Testis (tissue), 3 donors: Measurements from ENCODE around the gene AIPL1. TPM values are rescaled to one million over a fixed set of nuclear protein-coding genes. Genes with fewer than 3 reads are reported as not detected.

Source experiments
- DNase-seq: peaks from one replicate; pipeline ENCODE4 v3.0.0-alpha.2; 2019
- H3K27ac ChIP-seq, 2 donors: fragments of 200-600 bp; sonication (generic); one replicate each; pipeline ENCODE4 v1.5.1; 2019
- H3K27me3 ChIP-seq: fragments of 200-600 bp; sonication (generic); one replicate; pipeline ENCODE4 v1.5.1; 2019
- H3K36me3 ChIP-seq: fragments of 200-600 bp; sonication (generic); one replicate; pipeline ENCODE4 v1.5.1; 2017; ENCODE audit warnings: low read depth; ENCODE audit errors: missing control alignments
- H3K4me1 ChIP-seq: fragments of 200-600 bp; sonication (generic); one replicate; pipeline ENCODE4 v1.5.1; 2019
- H3K4me3 ChIP-seq, 2 donors: fragments of 200-600 bp; sonication (generic); one replicate each; pipeline ENCODE4 v1.5.1; 2017 to 2019
- H3K9me3 ChIP-seq: fragments of 200-600 bp; sonication (generic); one replicate; pipeline ENCODE4 v1.5.1; 2017
- CTCF ChIP-seq, 3 experiments: fragments of 450-650 bp in 2 of 3; fragments of 200-600 bp in 1 of 3; sonication (generic) in 1 of 3; IDR thresholded peaks; one replicate each; pipeline ENCODE4 v1.5.1; 2016 to 2019; ENCODE audit warnings: antibody characterized with exemption in 3 of 3, mild to moderate bottlenecking in 2 of 3, moderate library complexity in 1 of 3
- POLR2A ChIP-seq: fragments of 450-650 bp; IDR thresholded peaks from one replicate; pipeline ENCODE4 v1.6.1; 2017; ENCODE audit warnings: antibody characterized with exemption, mild to moderate bottlenecking, moderate library complexity
- WGBS, 2 donors: methylation state at CpG; one replicate each; pipeline ENCODE4 v1.1.5; 2018; 5-methylcytosine and 5-hydroxymethylcytosine counted together
- intact Hi-C: fragments of 100-400 bp; cut with DNase I; formaldehyde crosslinking; loops from one replicate; pipeline ENCODE4 v1.15.1; 2023; ENCODE audit warnings: low total_unique reads
- polyA plus RNA-seq: library from polyadenylated mRNA; stranded (reverse); fragments of 350-450 nt; fragmentation: Illumina TruSeq; extraction: RNeasy Lipid Tissue Mini Kit (QIAGEN cat#74804); gene quantifications from one replicate; pipeline ENCODE4 v1.2.3, GENCODE V29; 2014; ENCODE audit warnings: low read depth, low replicate concordance; ENCODE audit not compliant: insufficient read depth
- total RNA-seq, 2 donors: library from RNA; depleted of rRNA; stranded (reverse); fragments of >200 nt; gene quantifications; one replicate each; pipeline ENCODE4 v1.2.3, GENCODE V29; 2016

AIPL1 gene
- total and polyA plus RNA-seq, 3 donors from 2014 or later, result 0.37 to 1.0 (median 0.49) TPM

- TF ChIP-seq CTCF (IDR thresholded peaks at IDR 0.05), result no peak
- no peak for TF ChIP-seq POLR2A
Observed at GRCh38 chr17:6429266-6429665, 5.7 kb downstream of the AIPL1 start.

DNA sequence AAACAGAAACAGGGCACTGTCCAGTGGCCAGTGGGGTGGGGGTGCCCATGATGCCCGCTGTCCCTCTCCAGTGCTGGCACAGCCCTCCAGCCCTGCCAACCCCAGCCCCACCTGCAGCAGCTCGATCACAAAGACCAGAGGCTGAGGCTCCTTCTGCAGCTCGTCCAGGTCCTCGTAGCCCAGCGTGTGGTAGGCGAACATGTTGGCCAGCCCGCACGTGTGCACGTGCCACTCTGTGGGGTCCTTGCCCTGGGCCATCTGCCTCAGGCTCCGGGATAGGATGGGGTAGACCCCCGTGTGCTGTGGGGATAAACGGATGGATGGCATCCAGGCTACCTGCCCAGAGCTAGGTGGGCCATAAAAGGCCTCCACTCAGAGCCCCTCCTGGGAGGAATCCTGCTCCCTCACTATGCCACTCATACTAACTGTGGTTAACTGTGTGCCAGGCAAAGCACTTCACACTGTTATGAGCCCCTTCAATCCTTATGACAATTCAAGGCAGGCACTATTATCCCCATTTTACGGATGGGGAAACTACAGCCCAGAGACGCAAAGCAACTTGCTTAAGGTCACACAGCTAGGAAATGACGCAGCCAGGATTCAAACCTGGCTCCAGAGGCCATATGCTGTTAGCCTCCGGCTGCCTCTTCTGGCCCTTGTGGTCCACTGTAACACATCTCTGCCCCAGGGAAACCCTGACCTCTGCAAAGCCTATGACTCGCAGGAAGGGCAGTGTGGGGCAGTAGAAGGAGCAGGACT, 6.5 kb downstream of the AIPL1 start:
- no peak for DNase-seq
- Histone ChIP-seq H3K4me3 (no peak overlapping the region), H3K9me3 (no peaks in the 10 kb centered on the region), H3K27ac (no peak overlapping the region), H3K27me3 (no peaks in the 10 kb centered on the region), H3K36me3 (no peaks in the 10 kb centered on the region), H3K4me1 (no peaks in the 10 kb centered on the region)
- intact Hi-C loops, result no loop called here
- WGBS, 2 donors, result 82 to 91% methylated on average over 11 to 17 of the region's 17 CpGs
- TF ChIP-seq CTCF (IDR thresholded peaks at IDR 0.05) (no peak), POLR2A (no peak)

More at GRCh38 chr17:6429266-6429665, 5.7 kb downstream of the AIPL1 start:
- Histone ChIP-seq H3K9me3 (no peaks in the 10 kb centered on the region), H3K27ac (no peak overlapping the region), H3K4me1 (no peaks in the 10 kb centered on the region), H3K27me3 (no peaks in the 10 kb centered on the region), H3K36me3 (no peaks in the 10 kb centered on the region), H3K4me3 (no peak overlapping the region)
- DNase-seq, result no peak
- WGBS, 2 donors, result 91% methylated on average over 7 of the region's 7 CpGs; no CpG with 5 or more reads in 1 of the 2 donors
- intact Hi-C loops, result no loop called here

DNA sequence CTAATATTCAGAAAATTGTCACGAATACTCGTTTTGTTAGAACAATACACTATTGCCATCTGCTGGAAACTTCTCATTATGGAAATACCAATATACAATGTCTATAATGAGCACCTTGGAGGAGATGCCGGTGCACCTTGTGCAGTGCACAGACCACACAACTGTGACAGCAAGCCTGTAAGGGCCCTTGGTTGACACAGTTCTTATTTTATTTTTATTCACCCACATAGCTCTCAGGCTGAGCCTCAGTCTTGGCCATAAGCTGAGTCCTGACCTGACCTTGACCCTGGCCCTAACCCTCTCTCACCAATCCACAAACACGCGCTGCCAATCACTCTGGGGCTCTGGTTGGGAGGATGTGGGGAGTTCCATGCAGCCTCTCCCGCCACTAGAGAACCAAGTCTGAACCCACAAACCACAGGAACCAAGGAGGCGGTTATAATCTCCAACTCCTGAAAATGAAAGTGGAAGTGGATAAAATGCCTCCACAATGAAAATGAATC, 7.6 kb downstream of the AIPL1 start:
- Histone ChIP-seq H3K36me3 (no peaks in the 10 kb centered on the region), H3K27me3 (no peaks in the 10 kb centered on the region), H3K9me3 (no peaks in the 10 kb centered on the region), H3K27ac (no peak overlapping the region), H3K4me3 (no peak overlapping the region), H3K4me1 (no peaks in the 10 kb centered on the region)
- TF ChIP-seq CTCF (IDR thresholded peaks at IDR 0.05) (no peak), POLR2A (no peak)
- intact Hi-C loops, result no loop called here
- 65 to 69% methylated on average over 7 of the region's 7 CpGs for WGBS, 2 donors
- DNase-seq, result no peak

DNA sequence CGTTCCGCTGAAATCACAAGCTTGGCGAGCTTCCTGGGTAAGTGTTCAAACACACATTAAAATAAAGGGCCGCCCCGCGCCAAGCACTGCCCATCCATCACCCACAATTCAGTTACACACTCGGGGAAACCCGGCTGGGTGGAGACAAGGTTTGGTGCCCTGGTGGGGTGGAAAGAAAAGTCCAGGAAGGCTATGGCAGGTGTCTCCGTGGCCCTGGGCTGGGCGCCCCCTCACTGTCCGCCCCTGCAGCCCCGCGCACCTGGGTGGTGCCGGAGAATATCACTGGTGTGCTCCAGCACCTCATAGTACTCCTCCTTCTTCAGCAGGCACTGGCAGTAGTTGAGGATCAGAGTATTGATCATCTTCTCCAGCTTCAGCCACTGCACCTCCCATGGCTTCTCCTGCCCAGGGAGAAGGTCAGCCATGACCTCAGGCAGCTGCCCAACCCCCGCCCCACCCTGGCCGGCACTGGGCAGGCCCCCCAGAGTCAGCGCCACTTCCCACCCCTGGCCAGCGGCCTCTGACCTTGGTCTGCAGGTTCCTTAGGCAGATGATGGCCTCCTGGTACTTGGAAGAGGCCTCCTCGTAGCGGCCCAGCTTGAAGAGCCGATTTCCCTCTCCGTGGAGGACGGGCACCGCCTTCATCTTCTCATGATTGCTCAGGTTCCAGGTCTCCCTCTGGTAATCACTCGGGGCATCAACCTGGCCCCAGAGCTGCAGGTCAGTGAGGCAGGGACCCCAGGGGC, 8.4 kb downstream of the AIPL1 start:
- no peaks in the 10 kb centered on the region for H3K9me3 ChIP-seq
- no peak for DNase-seq
- intact Hi-C loops, result no loop called here
- TF ChIP-seq CTCF (IDR thresholded peaks at IDR 0.05), result no peak
- no peak for TF ChIP-seq POLR2A
- 62 to 69% methylated on average over 19 to 24 of the region's 25 CpGs for WGBS, 2 donors
- H3K36me3 ChIP-seq, result no peaks in the 10 kb centered on the region
- peak overlapping the region in 1 of 2 donors; percentile 26 for H3K4me3 ChIP-seq
- no peaks in the 10 kb centered on the region for H3K27me3 ChIP-seq
- no peak overlapping the region for H3K27ac ChIP-seq
- no peaks in the 10 kb centered on the region for H3K4me1 ChIP-seq
